Vagina (tissue), 2 donors: ENCODE results near the gene PEX5L. TPM values are rescaled to one million over a fixed set of nuclear protein-coding genes. Genes with fewer than 3 reads are reported as not detected.

Experiments used
- DNase-seq, 2 donors: peaks; one replicate each; pipeline ENCODE4 v3.0.0-alpha.2; 2017; ENCODE audit errors: extremely low spot score in 2 of 2
- H3K27ac ChIP-seq: fragments of 200-600 bp; sonication (generic); one replicate; pipeline ENCODE4 v1.5.1; 2019
- H3K27me3 ChIP-seq: fragments of 200-600 bp; sonication (generic); one replicate; pipeline ENCODE4 v1.5.1; 2019
- H3K36me3 ChIP-seq, 2 donors: fragments of 200-600 bp; sonication (generic); one replicate each; pipeline ENCODE4 v1.5.1; 2017 to 2019
- H3K4me1 ChIP-seq: fragments of 200-600 bp; sonication (generic); one replicate; pipeline ENCODE4 v1.5.1; 2019
- H3K4me3 ChIP-seq, 2 donors: fragments of 200-600 bp; sonication (generic); 1 replicate in 1 of 2; 2 replicates in 1 of 2; pipeline ENCODE4 v1.5.1; 2016 to 2019
- H3K9me3 ChIP-seq: fragments of 200-600 bp; sonication (generic); one replicate; pipeline ENCODE4 v1.5.1; 2019
- POLR2A ChIP-seq, 2 donors: fragments of 450-650 bp; IDR thresholded peaks; one replicate each; pipeline ENCODE4 v1.6.1; 2017; ENCODE audit warnings: antibody characterized with exemption in 2 of 2, mild to moderate bottlenecking in 2 of 2, moderate library complexity in 2 of 2
- POLR2AphosphoS5 ChIP-seq, 2 donors: sonication (generic); formaldehyde crosslinking; IDR thresholded peaks; one replicate each; pipeline ENCODE4 v1.9.0; 2017; ENCODE audit warnings: antibody characterized with exemption in 2 of 2, mild to moderate bottlenecking in 2 of 2, low read depth in 1 of 2; ENCODE audit not compliant: insufficient read depth in 1 of 2
- intact Hi-C: fragments of 100-400 bp; cut with DNase I; formaldehyde crosslinking; loops from one replicate; pipeline ENCODE4 v1.15.1; 2023
- total RNA-seq: library from RNA; depleted of rRNA; stranded (reverse); fragments of >200 nt; gene quantifications from one replicate; pipeline ENCODE4 v1.2.3, GENCODE V29; 2016
- TF ChIP-seq, protein P1 (sequence below), 3 experiments: fragments of 450-650 bp in 2 of 3; fragments of 200-600 bp in 1 of 3; sonication (generic) in 1 of 3; IDR thresholded peaks; one replicate each; pipeline ENCODE4 v1.5.1; 2017 to 2019; ENCODE audit warnings: antibody characterized with exemption in 3 of 3, mild to moderate bottlenecking in 2 of 3, moderate library complexity in 2 of 3

PEX5L gene
- total RNA-seq, 1 donor from 2014 or later, result not detected

DNA sequence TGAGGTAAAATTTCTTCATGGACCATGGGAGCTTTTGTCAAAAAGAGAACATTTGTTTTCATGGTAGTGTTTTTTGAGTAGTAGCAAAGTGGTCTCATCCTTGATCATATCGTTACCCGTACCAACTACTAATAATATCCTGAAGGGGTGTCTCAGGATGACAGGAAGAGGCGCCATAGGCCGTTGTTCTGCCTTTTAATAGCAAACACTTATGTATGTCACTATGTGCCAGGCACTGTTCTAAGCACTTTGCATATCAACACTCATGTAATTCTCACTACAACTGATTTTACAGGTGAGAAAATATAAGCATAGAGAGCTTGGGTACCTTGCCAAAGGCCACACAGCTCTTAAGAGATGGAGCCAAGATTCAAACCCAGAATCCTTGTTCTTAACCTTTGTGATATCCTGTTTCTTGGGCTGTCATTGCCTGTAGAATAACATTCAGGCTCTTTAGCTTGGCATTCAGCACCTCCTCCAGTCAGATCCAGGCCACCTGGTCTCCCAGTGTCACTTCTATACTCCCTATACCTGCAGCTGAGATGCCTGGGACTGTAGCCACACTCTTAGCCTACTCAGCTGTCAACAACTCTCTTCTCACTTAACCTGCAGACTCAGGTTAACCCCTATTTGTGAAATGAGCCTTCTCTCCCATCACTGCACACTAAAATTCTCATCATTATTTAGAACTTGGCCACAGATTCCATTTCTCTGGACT, 270.2 kb downstream of the PEX5L start:
- intact Hi-C loops, result no loop called here

DNA sequence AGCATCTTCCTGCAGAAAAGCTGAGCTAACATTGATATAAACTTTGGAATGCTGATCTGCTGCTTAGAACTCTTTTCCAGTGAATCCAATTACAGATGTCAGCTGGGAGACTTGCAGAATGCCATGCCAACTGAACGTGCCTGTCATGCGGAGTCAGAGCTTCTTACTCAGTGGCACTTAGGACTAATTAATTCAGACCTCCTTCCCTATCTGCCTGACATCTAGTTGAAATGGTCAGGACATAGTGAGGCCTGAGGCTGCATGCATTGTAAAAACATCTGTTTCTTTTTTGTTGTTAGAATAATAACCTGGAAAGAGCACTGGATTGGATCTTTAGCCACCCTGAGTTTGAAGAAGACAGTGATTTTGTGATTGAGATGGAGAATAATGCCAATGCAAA, 271.3 kb downstream of the PEX5L start:
- H3K4me3 ChIP-seq, result no peak overlapping the region
- peaks cover 3 to 28% of the 10 kb centered on the region in 2 donors for H3K36me3 ChIP-seq
- no peak for DNase-seq
- intact Hi-C loops, result no loop called here
- no peaks in the 10 kb centered on the region for H3K27me3 ChIP-seq
- H3K9me3 ChIP-seq, result no peaks in the 10 kb centered on the region
- H3K27ac ChIP-seq, result no peak overlapping the region
- no peak for TF ChIP-seq POLR2A (IDR thresholded peaks at IDR 0.05)
- TF ChIP-seq, protein P1, sequence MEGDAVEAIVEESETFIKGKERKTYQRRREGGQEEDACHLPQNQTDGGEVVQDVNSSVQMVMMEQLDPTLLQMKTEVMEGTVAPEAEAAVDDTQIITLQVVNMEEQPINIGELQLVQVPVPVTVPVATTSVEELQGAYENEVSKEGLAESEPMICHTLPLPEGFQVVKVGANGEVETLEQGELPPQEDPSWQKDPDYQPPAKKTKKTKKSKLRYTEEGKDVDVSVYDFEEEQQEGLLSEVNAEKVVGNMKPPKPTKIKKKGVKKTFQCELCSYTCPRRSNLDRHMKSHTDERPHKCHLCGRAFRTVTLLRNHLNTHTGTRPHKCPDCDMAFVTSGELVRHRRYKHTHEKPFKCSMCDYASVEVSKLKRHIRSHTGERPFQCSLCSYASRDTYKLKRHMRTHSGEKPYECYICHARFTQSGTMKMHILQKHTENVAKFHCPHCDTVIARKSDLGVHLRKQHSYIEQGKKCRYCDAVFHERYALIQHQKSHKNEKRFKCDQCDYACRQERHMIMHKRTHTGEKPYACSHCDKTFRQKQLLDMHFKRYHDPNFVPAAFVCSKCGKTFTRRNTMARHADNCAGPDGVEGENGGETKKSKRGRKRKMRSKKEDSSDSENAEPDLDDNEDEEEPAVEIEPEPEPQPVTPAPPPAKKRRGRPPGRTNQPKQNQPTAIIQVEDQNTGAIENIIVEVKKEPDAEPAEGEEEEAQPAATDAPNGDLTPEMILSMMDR (IDR thresholded peaks at IDR 0.05), result no peak
- no peak for TF ChIP-seq POLR2AphosphoS5 (IDR thresholded peaks at IDR 0.05; ENCODE audit: insufficient read depth in 1 of 2, low read depth in 1 of 2)
- no peaks in the 10 kb centered on the region for H3K4me1 ChIP-seq

More for the DNA sequence above, 270.2 kb downstream of the PEX5L start:
- no peaks in the 10 kb centered on the region for H3K9me3 ChIP-seq
- no peaks in the 10 kb centered on the region for H3K27me3 ChIP-seq
- no peak overlapping the region for H3K4me3 ChIP-seq
- TF ChIP-seq, protein P1 (IDR thresholded peaks at IDR 0.05), result no peak
- no peak for DNase-seq
- H3K36me3 ChIP-seq, result peaks cover 3 to 18% of the 10 kb centered on the region in 2 donors
- no peak overlapping the region for H3K27ac ChIP-seq
- H3K4me1 ChIP-seq, result no peaks in the 10 kb centered on the region

GRCh38 chr3:179760944-179761343, 275.8 kb downstream of the PEX5L start:
- no peaks in the 10 kb centered on the region for H3K9me3 ChIP-seq
- TF ChIP-seq POLR2AphosphoS5 (IDR thresholded peaks at IDR 0.05; ENCODE audit: insufficient read depth in 1 of 2, low read depth in 1 of 2) (no peak), POLR2A (IDR thresholded peaks at IDR 0.05) (no peak)
- TF ChIP-seq, protein P1 (IDR thresholded peaks at IDR 0.05), result no peak
- H3K27ac ChIP-seq, result no peak overlapping the region
- no peak for DNase-seq
- H3K4me1 ChIP-seq, result no peaks in the 10 kb centered on the region
- no peaks in the 10 kb centered on the region for H3K27me3 ChIP-seq
- H3K36me3 ChIP-seq, result peaks cover 2 to 24% of the 10 kb centered on the region in 2 donors
- intact Hi-C loops, result no loop called here
- H3K4me3 ChIP-seq, result no peak overlapping the region

GRCh38 chr3:179750720-179751328, 285.9 kb downstream of the PEX5L start:
- Histone ChIP-seq H3K4me3 (no peak overlapping the region), H3K36me3 (peaks cover 0 to 6% of the 10 kb centered on the region in 2 donors), H3K9me3 (no peaks in the 10 kb centered on the region), H3K4me1 (no peaks in the 10 kb centered on the region), H3K27me3 (no peaks in the 10 kb centered on the region), H3K27ac (no peak overlapping the region)
- TF ChIP-seq, protein P1 (IDR thresholded peaks at IDR 0.05), result no peak
- TF ChIP-seq POLR2A (IDR thresholded peaks at IDR 0.05) (no peak), POLR2AphosphoS5 (IDR thresholded peaks at IDR 0.05; ENCODE audit: insufficient read depth in 1 of 2, low read depth in 1 of 2) (no peak)
- peak in 1 of 2 donors; percentile 42 for DNase-seq
- intact Hi-C loops, result no loop called here

- no peaks in the 10 kb centered on the region for H3K27me3 ChIP-seq
- peaks cover 0 to 5% of the 10 kb centered on the region in 2 donors for H3K36me3 ChIP-seq
- H3K4me3 ChIP-seq, result no peak overlapping the region
- no peaks in the 10 kb centered on the region for H3K4me1 ChIP-seq
- no peak for DNase-seq
- no peak overlapping the region for H3K27ac ChIP-seq
- TF ChIP-seq, protein P1 (IDR thresholded peaks at IDR 0.05), result no peak
- TF ChIP-seq POLR2AphosphoS5 (IDR thresholded peaks at IDR 0.05; ENCODE audit: insufficient read depth in 1 of 2, low read depth in 1 of 2) (no peak), POLR2A (IDR thresholded peaks at IDR 0.05) (no peak)
- H3K9me3 ChIP-seq, result no peaks in the 10 kb centered on the region
- intact Hi-C loops, result no loop called here
These were observed 291.0 kb downstream of the PEX5L start for GRCh38 chr3:179745716-179746115.
